ENCODE data around the gene ZNRF3. TPM values are rescaled to one million over a fixed set of nuclear protein-coding genes. Genes with fewer than 3 reads are reported as not detected.

Gene ZNRF3
- total and polyA plus RNA-seq, 2 donors (not counting 1 experiment from before 2014, with no cell fraction given) = 0.21 to 0.71 TPM

DNA sequence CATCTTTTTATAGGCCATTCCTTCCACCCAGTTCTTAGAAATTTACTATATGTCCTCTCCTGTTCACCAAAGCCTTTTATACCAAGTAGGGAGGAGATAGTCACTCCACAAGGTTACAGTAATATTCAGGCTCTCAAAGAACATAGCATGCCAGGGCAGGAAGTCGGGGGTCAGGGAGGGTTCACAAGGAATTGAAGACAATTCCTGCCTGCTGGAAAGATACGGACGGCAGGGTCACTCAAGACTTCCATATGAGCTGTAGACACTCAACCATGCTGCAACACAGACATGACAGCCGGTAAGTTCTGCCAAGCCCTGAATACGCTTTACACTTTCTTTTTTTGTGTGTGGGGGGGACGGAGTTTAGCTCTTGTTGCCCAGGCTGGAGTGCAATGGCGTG lies 177.6 kb downstream of the ZNRF3 start:
- Histone ChIP-seq H3K79me2 (ENCODE audit: control insufficient read depth, insufficient read depth, low read length) (no peaks in the 10 kb centered on the region), H3K27ac (ENCODE audit: low read length in 2 of 2) (no peak overlapping the region), H3K9ac (ENCODE audit: low read length) (no peak overlapping the region), H3K36me3 (replicated peaks in 1 of 2; ENCODE audit: control extremely low read depth in 1 of 2, control insufficient read depth in 1 of 2, extremely low read depth in 1 of 2, insufficient read depth in 2 of 2, low read length in 1 of 2) (no peaks in the 10 kb centered on the region), H3K4me3 (ENCODE audit: control extremely low read depth in 1 of 5, extremely low read depth in 1 of 5, insufficient read depth in 1 of 5, low read depth in 2 of 5, low read length in 4 of 5) (no peak overlapping the region), H2AFZ (ENCODE audit: insufficient read depth, low read depth, low read length, poor library complexity, severe bottlenecking) (no peak overlapping the region), H4K20me1 (ENCODE audit: control insufficient read depth, insufficient read depth, low read length, poor library complexity, severe bottlenecking) (no peaks in the 10 kb centered on the region), H3K4me2 (replicated peaks; ENCODE audit: low read depth, low read length, poor library complexity, severe bottlenecking) (no peak overlapping the region), H3K9me3 (ENCODE audit: control extremely low read depth in 1 of 3, control insufficient read depth in 2 of 3, insufficient read depth in 1 of 3, low read length in 2 of 3) (no peaks in the 10 kb centered on the region), H3K27me3 (replicated peaks in 1 of 4; ENCODE audit: control extremely low read depth in 1 of 4, control insufficient read depth in 3 of 4, insufficient read depth in 4 of 4, low read length in 3 of 4) (peaks cover 0 to 18% (median 7%) of the 10 kb centered on the region in 4 experiments), H3K4me1 (ENCODE audit: control insufficient read depth in 2 of 2, insufficient read depth in 2 of 2, low read length in 2 of 2) (peaks cover 0 to 6% of the 10 kb centered on the region in 2 donors)
- Mint-ChIP-seq H3K4me1 (peaks cover 5% of the 10 kb centered on the region), H3K27ac (no peak overlapping the region), H3K4me3 (no peak overlapping the region), H3K9me3 (ENCODE audit: insufficient read depth) (no peaks in the 10 kb centered on the region), H3K27me3 (peaks cover 60% of the 10 kb centered on the region)
- ChIA-PET CTCF (interaction anchor here (0.6 to 1.4 kb wide), 2 partner anchors 20 to 952 kb away, joined by 3 to 4 read pairs; no protein-coding TSS in a partner anchor), POLR2A (no interaction called here)
- no peak for ATAC-seq (ENCODE audit: low read depth)
- DNase-seq = no peak
- intact Hi-C loops (cut with micrococcal nuclease) = no loop called here
- 80% methylated on average over 1 of the region's 7 CpGs for WGBS (ENCODE audit: insufficient coverage)
- TF ChIP-seq, protein P1, sequence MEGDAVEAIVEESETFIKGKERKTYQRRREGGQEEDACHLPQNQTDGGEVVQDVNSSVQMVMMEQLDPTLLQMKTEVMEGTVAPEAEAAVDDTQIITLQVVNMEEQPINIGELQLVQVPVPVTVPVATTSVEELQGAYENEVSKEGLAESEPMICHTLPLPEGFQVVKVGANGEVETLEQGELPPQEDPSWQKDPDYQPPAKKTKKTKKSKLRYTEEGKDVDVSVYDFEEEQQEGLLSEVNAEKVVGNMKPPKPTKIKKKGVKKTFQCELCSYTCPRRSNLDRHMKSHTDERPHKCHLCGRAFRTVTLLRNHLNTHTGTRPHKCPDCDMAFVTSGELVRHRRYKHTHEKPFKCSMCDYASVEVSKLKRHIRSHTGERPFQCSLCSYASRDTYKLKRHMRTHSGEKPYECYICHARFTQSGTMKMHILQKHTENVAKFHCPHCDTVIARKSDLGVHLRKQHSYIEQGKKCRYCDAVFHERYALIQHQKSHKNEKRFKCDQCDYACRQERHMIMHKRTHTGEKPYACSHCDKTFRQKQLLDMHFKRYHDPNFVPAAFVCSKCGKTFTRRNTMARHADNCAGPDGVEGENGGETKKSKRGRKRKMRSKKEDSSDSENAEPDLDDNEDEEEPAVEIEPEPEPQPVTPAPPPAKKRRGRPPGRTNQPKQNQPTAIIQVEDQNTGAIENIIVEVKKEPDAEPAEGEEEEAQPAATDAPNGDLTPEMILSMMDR (IDR thresholded peaks at IDR 0.05) = no peak
- no peak for TF ChIP-seq EZH2 (IDR thresholded peaks at IDR 0.05; ENCODE audit: borderline replicate concordance, insufficient read depth, low read depth, low read length, poor library complexity, severe bottlenecking)

DNA sequence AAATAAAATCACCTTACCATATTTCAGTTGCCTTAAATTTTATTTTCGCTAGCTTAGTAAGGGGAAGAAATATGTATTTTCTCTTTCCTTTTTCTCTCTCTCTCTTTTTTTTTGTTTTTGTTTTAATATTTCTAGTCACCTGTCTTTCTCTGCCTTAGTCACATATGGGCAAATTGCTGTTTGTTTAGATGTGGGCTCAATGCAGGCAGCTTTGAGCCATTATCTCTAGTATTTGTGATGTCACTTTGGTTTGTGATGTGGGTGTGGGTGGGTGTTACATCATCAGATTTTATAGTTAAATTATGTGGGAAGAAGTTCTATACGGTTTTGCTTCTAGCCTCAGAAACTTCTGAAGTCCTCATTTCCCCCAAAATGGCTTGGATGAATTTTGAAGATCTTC lies 178.4 kb downstream of the ZNRF3 start, which contains the start of gene C22orf31:
Gene C22orf31 (minus strand): TSS at position 59 of the 400 bp plus-strand sequence. CDS start 39 bp downstream, at position 20.
- Histone ChIP-seq H3K79me2 (ENCODE audit: control insufficient read depth, insufficient read depth, low read length) (no peaks in the 10 kb centered on the region), H3K36me3 (replicated peaks in 1 of 2; ENCODE audit: control extremely low read depth in 1 of 2, control insufficient read depth in 1 of 2, extremely low read depth in 1 of 2, insufficient read depth in 2 of 2, low read length in 1 of 2) (no peaks in the 10 kb centered on the region), H3K9me3 (ENCODE audit: control extremely low read depth in 1 of 3, control insufficient read depth in 2 of 3, insufficient read depth in 1 of 3, low read length in 2 of 3) (no peaks in the 10 kb centered on the region), H2AFZ (ENCODE audit: insufficient read depth, low read depth, low read length, poor library complexity, severe bottlenecking) (no peak within 1 kb of the TSS), H3K27me3 (replicated peaks in 1 of 4; ENCODE audit: control extremely low read depth in 1 of 4, control insufficient read depth in 3 of 4, insufficient read depth in 4 of 4, low read length in 3 of 4) (peaks cover 0 to 18% (median 7%) of the 10 kb centered on the region in 4 experiments), H3K9ac (ENCODE audit: low read length) (no peak within 1 kb of the TSS), H3K27ac (ENCODE audit: low read length in 2 of 2) (no peak within 1 kb of the TSS), H3K4me3 (ENCODE audit: control extremely low read depth in 1 of 5, extremely low read depth in 1 of 5, insufficient read depth in 1 of 5, low read depth in 2 of 5, low read length in 4 of 5) (no peak within 1 kb of the TSS), H4K20me1 (ENCODE audit: control insufficient read depth, insufficient read depth, low read length, poor library complexity, severe bottlenecking) (no peaks in the 10 kb centered on the region), H3K4me2 (replicated peaks; ENCODE audit: low read depth, low read length, poor library complexity, severe bottlenecking) (no peak within 1 kb of the TSS), H3K4me1 (ENCODE audit: control insufficient read depth in 2 of 2, insufficient read depth in 2 of 2, low read length in 2 of 2) (peaks cover 0 to 7% of the 10 kb centered on the region in 2 donors)
- POLR2A ChIA-PET = no interaction called here
- H3K4me1 Mint-ChIP-seq = peaks cover 10% of the 10 kb centered on the region
- no peak for ATAC-seq (ENCODE audit: low read depth)
- intact Hi-C loops (cut with micrococcal nuclease) = no loop called here
- no CpG with 5 or more reads among the region's 2 CpGs for WGBS (ENCODE audit: insufficient coverage)
- CTCF ChIA-PET = interaction anchor here (0.6 to 1.4 kb wide), 2 partner anchors 21 to 953 kb away, joined by 3 to 4 read pairs; no protein-coding TSS in a partner anchor
- no peak within 1 kb of the TSS for H3K27ac Mint-ChIP-seq
- H3K4me3 Mint-ChIP-seq = no peak within 1 kb of the TSS
- no peak for TF ChIP-seq EZH2 (IDR thresholded peaks at IDR 0.05; ENCODE audit: borderline replicate concordance, insufficient read depth, low read depth, low read length, poor library complexity, severe bottlenecking)
- TF ChIP-seq, protein P1 (IDR thresholded peaks at IDR 0.05) = no peak
- no peaks in the 10 kb centered on the region for H3K9me3 Mint-ChIP-seq (ENCODE audit: insufficient read depth)
- DNase-seq = no peak
- H3K27me3 Mint-ChIP-seq = peaks cover 62% of the 10 kb centered on the region
